ENCODE data around the gene NABP1. TPM values are rescaled to one million over a fixed set of nuclear protein-coding genes. Genes with fewer than 3 reads are reported as not detected.

The NABP1 gene
- total RNA-seq, 4 donors from 2014 or later, result 31.4 to 273 (median 211) TPM

GRCh38 chr2:191714925-191715324 is 37.0 kb downstream of the NABP1 start:
- no peaks in the 10 kb centered on the region for H3K27me3 ChIP-seq
- H3K9me3 ChIP-seq, result no peaks in the 10 kb centered on the region
- no peak overlapping the region for H3K4me3 ChIP-seq
- TF ChIP-seq POLR2A (IDR thresholded peaks at IDR 0.05), result no peak
- no peak for DNase-seq
- no peaks in the 10 kb centered on the region for H3K36me3 ChIP-seq
- no peaks in the 10 kb centered on the region for H3K4me1 ChIP-seq
- H3K27ac ChIP-seq, result no peak overlapping the region

GRCh38 chr2:191715471-191715870 is 37.5 kb downstream of the NABP1 start:
- Histone ChIP-seq H3K4me3 (no peak overlapping the region), H3K9me3 (no peaks in the 10 kb centered on the region), H3K27me3 (no peaks in the 10 kb centered on the region), H3K4me1 (no peaks in the 10 kb centered on the region), H3K27ac (no peak overlapping the region), H3K36me3 (no peaks in the 10 kb centered on the region)
- DNase-seq, result no peak
- TF ChIP-seq POLR2A (IDR thresholded peaks at IDR 0.05) (no peak), CTCF (IDR thresholded peaks at IDR 0.05) (no peak)

GRCh38 chr2:191719261-191719660 is 41.3 kb downstream of the NABP1 start:
- no peaks in the 10 kb centered on the region for H3K36me3 ChIP-seq
- H3K27me3 ChIP-seq, result no peaks in the 10 kb centered on the region
- no peaks in the 10 kb centered on the region for H3K4me1 ChIP-seq
- no peak overlapping the region for H3K27ac ChIP-seq
- no peak overlapping the region for H3K4me3 ChIP-seq
- H3K9me3 ChIP-seq, result no peaks in the 10 kb centered on the region
- no peak for TF ChIP-seq CTCF (IDR thresholded peaks at IDR 0.05)
- no peak for DNase-seq

- Histone ChIP-seq H3K4me1 (no peaks in the 10 kb centered on the region), H3K27ac (no peak overlapping the region), H3K9me3 (no peaks in the 10 kb centered on the region), H3K4me3 (no peak overlapping the region), H3K27me3 (no peaks in the 10 kb centered on the region), H3K36me3 (no peaks in the 10 kb centered on the region)
- DNase-seq, result no peak
- TF ChIP-seq CTCF (IDR thresholded peaks at IDR 0.05) (no peak), POLR2A (IDR thresholded peaks at IDR 0.05) (no peak)
These were observed 42.0 kb downstream of the NABP1 start for GRCh38 chr2:191719938-191720337.

GRCh38 chr2:191721331-191721730 is 43.4 kb downstream of the NABP1 start:
- Histone ChIP-seq H3K36me3 (no peaks in the 10 kb centered on the region), H3K27ac (no peak overlapping the region), H3K4me3 (no peak overlapping the region), H3K9me3 (no peaks in the 10 kb centered on the region), H3K27me3 (no peaks in the 10 kb centered on the region), H3K4me1 (no peaks in the 10 kb centered on the region)
- TF ChIP-seq POLR2A (IDR thresholded peaks at IDR 0.05), result no peak
- TF ChIP-seq CTCF (IDR thresholded peaks at IDR 0.05), result no peak
- DNase-seq, result no peak

- no peaks in the 10 kb centered on the region for H3K9me3 ChIP-seq
- no peak for DNase-seq
- no peak overlapping the region for H3K4me3 ChIP-seq
- no peaks in the 10 kb centered on the region for H3K27me3 ChIP-seq
- TF ChIP-seq CTCF (IDR thresholded peaks at IDR 0.05) (no peak), POLR2A (IDR thresholded peaks at IDR 0.05) (no peak)
- H3K27ac ChIP-seq, result no peak overlapping the region
- peaks cover 0 to under 1% (median 0%) of the 10 kb centered on the region in 4 donors for H3K4me1 ChIP-seq
- no peaks in the 10 kb centered on the region for H3K36me3 ChIP-seq
These were observed 46.1 kb downstream of the NABP1 start for GRCh38 chr2:191724015-191724414.

Measured in Peyer's patch (tissue), 4 donors.